ENCODE data around the gene EPB41L1.
"Not testable (repeated sequence)": the region's sequence is repeated elsewhere in the genome, so short reads cannot be mapped to it uniquely, and the experiment has no call there.

Gene EPB41L1

GRCh38 chr20:36126836-36127527 is 27.6 kb upstream of the EPB41L1 start:
- DNase-seq, result no peak

GRCh38 chr20:36128463-36129159 is 25.9 kb upstream of the EPB41L1 start:
- DNase-seq, result no peak

DNA sequence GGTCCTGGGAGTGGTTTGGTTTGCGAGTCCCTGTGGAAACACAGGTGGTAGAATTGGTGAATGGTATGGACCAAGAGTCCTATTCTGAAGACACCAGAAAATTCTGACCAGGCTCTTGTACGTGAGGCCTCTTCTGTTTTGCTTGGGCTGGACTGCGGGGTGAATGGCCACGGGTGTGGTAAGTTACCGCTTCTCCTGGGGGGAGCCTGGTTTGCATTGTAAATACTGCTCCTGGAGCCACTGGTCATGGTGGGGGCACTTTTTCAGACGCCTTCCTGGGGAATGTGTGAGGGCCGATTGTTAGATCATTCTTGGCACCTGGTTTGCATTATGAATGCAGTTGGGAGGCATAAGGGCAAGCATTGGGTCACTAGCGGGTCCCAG is 25.4 kb upstream of the EPB41L1 start:
- no peak for DNase-seq

GRCh38 chr20:36130390-36130789 is 24.1 kb upstream of the EPB41L1 start:
- DNase-seq, result no peak

DNA sequence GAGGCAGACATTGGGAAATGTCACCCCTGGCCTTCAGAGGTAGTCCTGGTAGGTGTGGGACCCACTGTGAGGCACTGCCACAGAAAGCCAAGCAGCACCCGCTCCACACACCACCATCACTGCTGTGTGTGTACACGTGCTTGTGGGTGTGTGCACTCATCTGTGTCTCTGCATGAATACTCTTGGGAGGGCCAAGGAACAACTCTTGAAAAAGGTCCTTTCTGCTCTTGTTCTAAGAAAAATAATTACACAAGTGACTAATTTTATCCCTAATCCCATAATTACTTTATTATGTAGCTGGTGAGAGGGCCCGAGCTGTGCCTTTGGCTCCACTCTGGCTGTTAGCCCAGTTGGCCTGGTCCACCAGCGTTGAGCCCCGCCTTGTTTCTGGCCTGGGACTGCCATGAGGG is 21.7 kb upstream of the EPB41L1 start:
- no peak for DNase-seq

- no peak for DNase-seq
Observed at GRCh38 chr20:36133821-36134220, 20.7 kb upstream of the EPB41L1 start.

GRCh38 chr20:36135159-36135558 is 19.4 kb upstream of the EPB41L1 start:
- DNase-seq, result no peak

GRCh38 chr20:36135821-36136220 is 18.7 kb upstream of the EPB41L1 start:
- DNase-seq, result no peak

DNA sequence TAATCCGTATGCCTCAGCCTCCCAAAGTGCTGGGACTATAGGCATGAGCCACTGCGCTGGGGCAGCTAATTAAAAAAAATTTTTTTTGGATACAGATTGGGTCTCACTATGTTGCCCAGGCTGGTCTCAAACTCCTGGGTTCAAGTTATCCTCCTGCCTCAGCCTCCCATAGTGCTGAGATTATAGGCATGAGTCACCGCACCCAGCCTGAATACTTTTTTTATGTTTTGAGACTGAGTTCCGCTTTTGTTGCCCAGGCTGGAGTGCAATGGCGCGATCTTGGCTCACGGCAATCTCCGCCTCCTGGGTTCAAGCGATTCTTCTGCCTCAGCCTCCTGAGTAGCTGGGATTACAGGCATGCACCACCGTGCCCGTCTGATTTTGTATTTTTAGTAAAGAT is 17.2 kb upstream of the EPB41L1 start:
- not testable (repeated sequence) for DNase-seq

- DNase-seq, result no peak
Observed at GRCh38 chr20:36141310-36141709, 13.2 kb upstream of the EPB41L1 start.

DNA sequence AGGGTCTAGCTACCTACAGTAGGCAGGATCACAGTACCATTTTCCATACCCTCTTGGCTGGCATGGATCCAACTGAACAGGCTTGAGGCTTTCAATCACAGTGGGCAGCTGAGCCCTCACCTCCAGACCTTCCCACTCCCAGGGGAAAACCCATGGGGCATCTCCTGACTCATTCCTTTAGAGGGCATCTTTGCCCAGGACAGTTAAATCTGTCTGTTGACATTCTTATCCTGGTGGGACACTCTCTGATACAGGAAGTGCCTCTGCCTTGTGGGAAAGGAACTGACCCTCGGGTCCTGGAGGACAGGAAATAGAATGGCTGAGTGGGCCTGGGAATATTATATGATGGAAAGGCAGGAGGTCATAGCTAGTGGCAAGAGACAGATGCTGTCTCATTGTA is 10.2 kb upstream of the EPB41L1 start:
- DNase-seq, result no peak

GRCh38 chr20:36145877-36146707 is 8.4 kb upstream of the EPB41L1 start:
- no peak for DNase-seq

GRCh38 chr20:36147690-36148089 is 6.8 kb upstream of the EPB41L1 start:
- no peak for DNase-seq

DNA sequence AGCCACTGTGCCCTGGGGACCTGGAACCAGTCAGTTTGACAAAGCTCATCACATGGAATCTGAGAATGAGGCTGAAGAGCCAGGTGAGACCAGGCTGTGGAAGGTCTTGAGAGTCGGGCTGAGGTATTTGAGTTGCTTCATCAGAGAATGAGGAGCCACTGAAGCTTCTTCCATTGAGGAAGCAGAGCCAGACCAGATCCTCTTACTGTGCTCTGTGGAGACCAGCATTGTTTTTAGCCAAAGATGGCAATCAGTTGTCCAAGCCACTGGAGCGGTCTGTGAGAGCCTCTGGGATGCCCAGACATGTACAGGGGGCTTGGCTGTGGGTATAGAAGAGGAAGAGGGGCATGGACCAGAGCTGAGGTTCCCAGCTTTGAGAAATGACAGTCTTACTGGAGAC is 6.1 kb upstream of the EPB41L1 start:
- no peak for DNase-seq

DNA sequence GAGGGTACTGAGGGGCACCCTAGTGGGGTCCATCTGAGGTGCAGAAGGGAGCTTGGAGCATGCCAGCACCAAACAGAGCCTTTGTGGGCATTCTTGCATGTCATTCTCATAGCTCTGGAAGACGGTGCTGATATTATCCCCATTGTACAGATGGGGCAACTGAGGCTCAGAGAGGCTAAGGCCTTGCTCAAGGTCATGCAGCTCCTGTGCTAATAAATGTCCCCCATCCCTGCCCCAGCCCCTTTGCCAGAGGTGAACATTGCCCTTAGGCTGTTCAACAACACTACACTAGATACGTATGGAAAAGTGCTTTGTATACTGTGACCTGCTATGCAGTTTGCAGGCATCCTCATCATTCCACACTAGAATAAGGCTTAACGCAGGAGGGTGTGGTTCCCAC is 5.5 kb upstream of the EPB41L1 start:
- DNase-seq, result no peak

GRCh38 chr20:36149469-36149868 is 5.1 kb upstream of the EPB41L1 start:
- no peak for DNase-seq

DNA sequence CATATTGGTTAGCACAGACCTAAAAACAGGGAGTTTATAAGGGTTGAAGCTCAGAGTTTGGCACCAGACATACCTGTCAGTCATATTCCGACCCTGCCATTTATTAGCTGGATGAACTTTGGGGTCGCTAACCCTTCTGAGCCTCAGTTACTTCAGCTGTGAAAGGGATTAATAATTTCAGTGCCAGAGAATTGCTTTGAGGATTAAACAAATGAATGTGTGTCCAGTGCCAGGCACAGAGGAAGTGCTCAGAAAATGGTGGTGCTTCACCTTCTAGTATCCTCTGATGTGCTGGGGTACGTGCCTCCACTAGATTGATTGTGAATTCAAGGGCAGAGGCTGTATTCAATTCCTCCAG is 4.1 kb upstream of the EPB41L1 start:
- no peak for DNase-seq

GRCh38 chr20:36150847-36151539 is 3.5 kb upstream of the EPB41L1 start:
- no peak for DNase-seq

GRCh38 chr20:36152261-36152660 is 2.3 kb upstream of the EPB41L1 start:
- DNase-seq, result no peak

GRCh38 chr20:36153204-36153603 is 1.3 kb upstream of the EPB41L1 start:
- DNase-seq, result no peak

GRCh38 chr20:36153736-36154699 is 522 bp upstream of the EPB41L1 start:
- no peak for DNase-seq

GRCh38 chr20:36155629-36155971 is 1.1 kb downstream of the EPB41L1 start:
- no peak for DNase-seq
